K562 (cell line): ENCODE measurements around the gene SPDL1. TPM values are rescaled to one million over a fixed set of nuclear protein-coding genes. Genes with fewer than 3 reads are reported as not detected.
A peak's percentile ranks its signal among the peaks of the same experiment; 100 is the strongest.

ENCODE experiments used
- ARHGAP35 ChIP-seq: fragments of 450-650 bp; IDR thresholded peaks from 2 replicates; pipeline ENCODE4 v1.6.1; 2018; ENCODE audit not compliant: partially characterized antibody
- CBFA2T2 ChIP-seq: fragments of 450-650 bp; conservative IDR thresholded peaks from 2 replicates; pipeline ENCODE4 v1.6.1; 2017; ENCODE audit warnings: mild to moderate bottlenecking
- CREB3 ChIP-seq: fragments of 450-650 bp; conservative IDR thresholded peaks from 2 replicates; pipeline ENCODE4 v1.6.1; 2016; ENCODE audit warnings: missing genetic modification characterization, low read depth, mild to moderate bottlenecking, missing compliant biosample characterization, moderate library complexity
- DNMT1 ChIP-seq: fragments of 450-650 bp; IDR thresholded peaks from 2 replicates; pipeline ENCODE4 v1.6.1; 2016; ENCODE audit warnings: antibody characterized with exemption, mild to moderate bottlenecking
- DPF2 ChIP-seq: fragments of 450-650 bp; IDR thresholded peaks from 2 replicates; pipeline ENCODE4 v1.6.1; 2016
- EWSR1 ChIP-seq: fragments of 450-650 bp; IDR thresholded peaks from 2 replicates; pipeline ENCODE4 v1.6.1; 2018; ENCODE audit warnings: borderline replicate concordance, mild to moderate bottlenecking, low read depth, moderate library complexity; ENCODE audit not compliant: partially characterized antibody
- HDAC2 ChIP-seq: fragments of 450-650 bp; IDR thresholded peaks from 2 replicates; pipeline ENCODE4 v1.6.1; 2016; ENCODE audit warnings: mild to moderate bottlenecking
- HNRNPLL ChIP-seq: fragments of 200-400 bp; formaldehyde crosslinking; IDR thresholded peaks from 2 replicates; pipeline ENCODE4 v1.6.1; 2017; ENCODE audit warnings: low read length, low read depth, mild to moderate bottlenecking; ENCODE audit not compliant: poor library complexity, severe bottlenecking
- JUNB ChIP-seq: fragments of 450-650 bp; formaldehyde crosslinking; conservative IDR thresholded peaks from 2 replicates; pipeline ENCODE4 v1.4.0; 2020; ENCODE audit warnings: mild to moderate bottlenecking
- MAFK ChIP-seq: IDR thresholded peaks from 2 replicates; pipeline ENCODE4 v1.6.1; 2011; ENCODE audit warnings: low read length, improper control_type of control experiment
- MEF2A ChIP-seq: IDR thresholded peaks from 2 replicates; pipeline ENCODE4 v1.6.1; 2011; ENCODE audit warnings: low read depth, mild to moderate bottlenecking, low read length, moderate library complexity; ENCODE audit not compliant: control insufficient read depth
- MTA3 ChIP-seq: fragments of 450-650 bp; formaldehyde crosslinking; IDR thresholded peaks from 2 replicates; pipeline ENCODE4 v1.6.1; 2017; ENCODE audit warnings: mild to moderate bottlenecking, borderline replicate concordance
- NCOR1 ChIP-seq: fragments of 450-650 bp; IDR thresholded peaks from 2 replicates; pipeline ENCODE4 v1.6.1; 2016; ENCODE audit warnings: mild to moderate bottlenecking, moderate library complexity
- NFIC ChIP-seq: fragments of 450-650 bp; IDR thresholded peaks from 2 replicates; pipeline ENCODE4 v1.6.1; 2017; ENCODE audit warnings: mild to moderate bottlenecking, inconsistent platforms
- PCBP2 ChIP-seq: fragments of 200-400 bp; formaldehyde crosslinking; IDR thresholded peaks from 2 replicates; pipeline ENCODE4 v1.6.1; 2018; ENCODE audit warnings: low read length, low read depth, mild to moderate bottlenecking, moderate library complexity; ENCODE audit not compliant: poor library complexity, severe bottlenecking
- PHB ChIP-seq: fragments of 250-450 bp; sonication (Bioruptor Pico); IDR thresholded peaks from 2 replicates; pipeline ENCODE4 v1.5.0; 2021
- POLR2G ChIP-seq: fragments of 200-400 bp; formaldehyde crosslinking; IDR thresholded peaks from 2 replicates; pipeline ENCODE4 v1.6.1; 2017; ENCODE audit warnings: low read depth, mild to moderate bottlenecking, antibody characterized with exemption, low read length, moderate library complexity
- POLR3G ChIP-seq: IDR thresholded peaks from 2 replicates; pipeline ENCODE4 v1.6.1; 2011; ENCODE audit not compliant: insufficient read length, insufficient replicate concordance; ENCODE audit errors: extremely low read depth
- PURB ChIP-seq: sonication (generic); formaldehyde crosslinking; IDR thresholded peaks from 2 replicates; pipeline ENCODE4 v1.9.0; 2021; ENCODE audit warnings: low read depth, mild to moderate bottlenecking, missing genetic modification reagents
- RCOR1 ChIP-seq, 2 experiments: IDR thresholded peaks; 2 replicates each; pipeline ENCODE4 v1.6.1; 2012; ENCODE audit warnings: low read depth in 2 of 2, low read length in 2 of 2, borderline replicate concordance in 1 of 2, improper control_type of control experiment in 1 of 2
- SAFB ChIP-seq: fragments of 200-400 bp; formaldehyde crosslinking; IDR thresholded peaks from 2 replicates; pipeline ENCODE4 v1.6.1; 2017; ENCODE audit warnings: low read depth, low read length, borderline replicate concordance
- SUPT5H ChIP-seq: fragments of 450-650 bp; IDR thresholded peaks from 2 replicates; pipeline ENCODE4 v1.6.1; 2016
- TAL1 ChIP-seq: fragments of 450-650 bp; IDR thresholded peaks from 2 replicates; pipeline ENCODE4 v1.6.1; 2016; ENCODE audit warnings: mild to moderate bottlenecking
- THAP7 ChIP-seq: fragments of 250-450 bp; sonication (Bioruptor Pico); IDR thresholded peaks from 2 replicates; pipeline ENCODE4 v1.5.0; 2021
- XRCC3 ChIP-seq: fragments of 450-650 bp; IDR thresholded peaks from 2 replicates; pipeline ENCODE4 v1.6.1; 2017; ENCODE audit warnings: mild to moderate bottlenecking, moderate library complexity
- ZBTB26 ChIP-seq: fragments of 450-650 bp; formaldehyde crosslinking; IDR thresholded peaks from 2 replicates; pipeline ENCODE4 v1.4.0; 2022; ENCODE audit warnings: missing genetic modification characterization
- ZKSCAN8 ChIP-seq: fragments of 200-800 bp; sonication (Bioruptor generic); IDR thresholded peaks from 2 replicates; pipeline ENCODE4 v1.6.1; 2016; ENCODE audit warnings: missing genetic modification characterization, missing compliant biosample characterization
- ZNF347 ChIP-seq: fragments of 450-650 bp; formaldehyde crosslinking; IDR thresholded peaks from 2 replicates; pipeline ENCODE4 v1.4.0; 2020; ENCODE audit warnings: low read depth, mild to moderate bottlenecking, moderate library complexity
- ZNF707 ChIP-seq: fragments of 250-450 bp; sonication (Bioruptor Pico); conservative IDR thresholded peaks from 2 replicates; pipeline ENCODE4 v1.8.0; 2022; ENCODE audit warnings: inconsistent platforms, mild to moderate bottlenecking, moderate library complexity
- ZSCAN32 ChIP-seq: fragments of 450-650 bp; formaldehyde crosslinking; IDR thresholded peaks from 2 replicates; pipeline ENCODE4 v1.4.0; 2020; ENCODE audit warnings: mild to moderate bottlenecking, moderate library complexity
- polyA plus RNA-seq, 8 experiments: library from polyadenylated mRNA; depleted of rRNA in 4 of 8; stranded (reverse) in 5 of 8; unstranded in 3 of 8; fragments of >200 nt; fragmentation: Nextera tagmentation in 2 of 8; fragmentation: Illumina TruSeq in 1 of 8; extraction: Ambion mirVana in 2 of 8; extraction: Trizol in 1 of 8; gene quantifications; 2 replicates each; pipeline versions ENCODE4 v1.2.1 to v1.2.3, GENCODE V29; 2011 to 2014; ENCODE audit warnings: inconsistent platforms in 1 of 8, missing spikeins in 1 of 8
- total RNA-seq, 7 experiments: library from RNA; depleted of rRNA in 6 of 7; stranded (reverse); fragments of >200 nt in 6 of 7; fragmentation: Illumina TruSeq in 2 of 7; extraction: Trizol in 2 of 7; gene quantifications; 2 replicates each; pipeline versions ENCODE4 v1.2.1 to v1.2.3, GENCODE V29; 2011 to 2021; ENCODE audit warnings: low replicate concordance in 1 of 7

Gene SPDL1
- total and polyA plus RNA-seq, 9 of the 15 experiments (the other 6 are each of a cell fraction or from before 2014, with no cell fraction given): 32.4 to 59.6 (median 49.0) TPM

GRCh38 chr5:169650701-169651331 is 67.2 kb downstream of the SPDL1 start (continued):
- TF ChIP-seq PURB (CRISPR knock-in tag): no peak
- TF ChIP-seq HDAC2: peak; percentile 63; the same call in 1 of the 2 replicates
- TF ChIP-seq ZKSCAN8 (CRISPR knock-in tag): no peak; the same call in 1 of the 2 replicates
- TF ChIP-seq DNMT1: no peak
- no peak for TF ChIP-seq MTA3
- TF ChIP-seq HNRNPLL: no peak
- TF ChIP-seq MEF2A: no peak
- TF ChIP-seq JUNB: no peak
- TF ChIP-seq MAFK: no peak
- TF ChIP-seq CREB3 (tag): no peak
- TF ChIP-seq SAFB: no peak
- no peak for TF ChIP-seq SUPT5H
- peak; percentile 64 for TF ChIP-seq CBFA2T2
- TF ChIP-seq DPF2: peak; percentile 58; the same call in 1 of the 2 replicates
- no peak for TF ChIP-seq POLR3G
- TF ChIP-seq ARHGAP35: no peak
- TF ChIP-seq ZNF347: no peak
- TF ChIP-seq THAP7 (CRISPR knock-in tag): no peak
- TF ChIP-seq TAL1: peak; percentile 56
- TF ChIP-seq XRCC3: no peak
- TF ChIP-seq POLR2G: no peak
- TF ChIP-seq PHB (CRISPR knock-in tag): no peak
- TF ChIP-seq ZSCAN32 (CRISPR knock-in tag): no peak
- TF ChIP-seq EWSR1: no peak
- TF ChIP-seq PCBP2: no peak
- TF ChIP-seq ZNF707 (CRISPR knock-in tag): no peak
- peak; percentile 71 for TF ChIP-seq NCOR1
- TF ChIP-seq ZBTB26: no peak
- no peak for TF ChIP-seq NFIC
- peak in 1 of 2 experiments; percentile 74; a peak in 2 of 4 replicates for TF ChIP-seq RCOR1 (IDR thresholded peaks at IDR 0.05; ENCODE audit: borderline replicate concordance in 1 of 2, low read depth in 2 of 2, low read length in 2 of 2)
